Ascending aorta (tissue), 2 donors: ENCODE measurements around the gene NSRP1. TPM values are rescaled to one million over a fixed set of nuclear protein-coding genes. Genes with fewer than 3 reads are reported as not detected.

Experiments
- DNase-seq, 2 donors: peaks; one replicate each; pipeline ENCODE4 v3.0.0-alpha.2; 2019; ENCODE audit warnings: low spot score in 2 of 2
- H3K27ac ChIP-seq, 2 donors: fragments of 200-600 bp; sonication (generic); one replicate each; pipeline ENCODE4 v1.5.1; 2016 to 2017; ENCODE audit warnings: mild to moderate bottlenecking in 1 of 2
- H3K27me3 ChIP-seq: fragments of 200-600 bp; sonication (generic); one replicate; pipeline ENCODE4 v1.5.1; 2017
- H3K36me3 ChIP-seq, 2 donors: fragments of 200-600 bp; sonication (generic); one replicate each; pipeline ENCODE4 v1.5.1; 2016
- H3K4me1 ChIP-seq, 2 donors: fragments of 200-600 bp; sonication (generic); one replicate each; pipeline ENCODE4 v1.5.1; 2016 to 2017; ENCODE audit warnings: mild to moderate bottlenecking in 1 of 2
- H3K4me3 ChIP-seq, 2 donors: fragments of 200-600 bp; sonication (generic); one replicate each; pipeline ENCODE4 v1.5.1; 2016 to 2017; ENCODE audit warnings: mild to moderate bottlenecking in 1 of 2
- H3K9me3 ChIP-seq, 2 donors: fragments of 200-600 bp; sonication (generic); one replicate each; pipeline ENCODE4 v1.5.1; 2016
- intact Hi-C: fragments of 100-400 bp; cut with DNase I; formaldehyde crosslinking; loops from one replicate; pipeline ENCODE4 v1.15.1; 2023
- total RNA-seq: library from RNA; depleted of rRNA; stranded (reverse); fragments of >200 nt; gene quantifications from one replicate; pipeline ENCODE4 v1.1.0, GENCODE V29; 2016
- TF ChIP-seq, protein P1 (sequence below), 3 experiments: fragments of 200-600 bp in 2 of 3; fragments of 450-650 bp in 1 of 3; sonication (generic) in 2 of 3; IDR thresholded peaks; one replicate each; pipeline ENCODE4 v1.5.1; 2016 to 2019; ENCODE audit warnings: antibody characterized with exemption in 3 of 3, mild to moderate bottlenecking in 1 of 3, moderate library complexity in 1 of 3

The NSRP1 gene, protein sequence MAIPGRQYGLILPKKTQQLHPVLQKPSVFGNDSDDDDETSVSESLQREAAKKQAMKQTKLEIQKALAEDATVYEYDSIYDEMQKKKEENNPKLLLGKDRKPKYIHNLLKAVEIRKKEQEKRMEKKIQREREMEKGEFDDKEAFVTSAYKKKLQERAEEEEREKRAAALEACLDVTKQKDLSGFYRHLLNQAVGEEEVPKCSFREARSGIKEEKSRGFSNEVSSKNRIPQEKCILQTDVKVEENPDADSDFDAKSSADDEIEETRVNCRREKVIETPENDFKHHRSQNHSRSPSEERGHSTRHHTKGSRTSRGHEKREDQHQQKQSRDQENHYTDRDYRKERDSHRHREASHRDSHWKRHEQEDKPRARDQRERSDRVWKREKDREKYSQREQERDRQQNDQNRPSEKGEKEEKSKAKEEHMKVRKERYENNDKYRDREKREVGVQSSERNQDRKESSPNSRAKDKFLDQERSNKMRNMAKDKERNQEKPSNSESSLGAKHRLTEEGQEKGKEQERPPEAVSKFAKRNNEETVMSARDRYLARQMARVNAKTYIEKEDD
- total RNA-seq, result 5.1 TPM

DNA sequence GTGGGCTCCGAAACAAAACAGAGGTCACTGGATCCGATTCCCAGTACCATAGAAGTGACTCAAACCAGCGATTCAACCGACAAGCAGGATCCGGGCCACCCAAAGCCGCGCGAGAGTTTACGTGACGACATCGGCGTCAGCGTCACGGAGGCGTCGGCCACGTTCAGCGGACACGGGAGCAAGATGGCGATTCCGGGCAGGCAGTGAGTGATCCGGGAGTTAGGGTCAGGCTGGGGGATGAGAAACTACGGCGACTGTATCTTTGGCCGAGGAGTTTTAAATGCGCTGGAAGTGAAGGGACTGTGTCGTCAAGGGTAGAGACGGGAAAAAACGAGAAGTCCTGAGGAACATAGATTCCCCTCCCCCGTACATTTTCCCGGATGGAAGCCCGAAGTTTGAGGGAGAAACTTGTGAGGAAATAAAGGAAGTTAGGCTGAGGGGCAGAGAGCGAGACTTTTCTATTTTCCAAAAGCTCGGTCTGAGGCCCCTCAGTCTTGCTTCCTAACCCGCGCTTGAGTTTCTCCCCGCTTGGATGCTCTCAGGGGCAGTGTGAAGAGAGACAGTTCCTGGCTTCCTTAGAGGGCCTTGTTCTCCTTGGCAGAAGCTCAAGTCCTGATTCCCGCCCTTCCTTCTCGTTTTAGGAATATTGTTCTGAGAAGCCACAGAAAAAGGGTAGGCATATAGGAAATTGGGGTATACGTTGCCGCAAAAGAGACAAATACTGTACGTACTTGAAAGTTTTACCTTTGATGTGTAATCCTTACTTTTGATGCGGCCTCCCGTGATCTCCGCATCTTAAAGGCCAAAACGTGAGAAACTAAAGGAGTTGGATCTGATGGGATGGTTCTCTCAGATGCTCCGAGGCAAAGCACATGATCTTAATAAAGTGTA is at the start of gene NSRP1:
TSS of gene NSRP1 (plus strand) at position 156 of the 891 bp plus-strand sequence. CDS start at position 184, 28 bp downstream.
- TF ChIP-seq, protein P1, sequence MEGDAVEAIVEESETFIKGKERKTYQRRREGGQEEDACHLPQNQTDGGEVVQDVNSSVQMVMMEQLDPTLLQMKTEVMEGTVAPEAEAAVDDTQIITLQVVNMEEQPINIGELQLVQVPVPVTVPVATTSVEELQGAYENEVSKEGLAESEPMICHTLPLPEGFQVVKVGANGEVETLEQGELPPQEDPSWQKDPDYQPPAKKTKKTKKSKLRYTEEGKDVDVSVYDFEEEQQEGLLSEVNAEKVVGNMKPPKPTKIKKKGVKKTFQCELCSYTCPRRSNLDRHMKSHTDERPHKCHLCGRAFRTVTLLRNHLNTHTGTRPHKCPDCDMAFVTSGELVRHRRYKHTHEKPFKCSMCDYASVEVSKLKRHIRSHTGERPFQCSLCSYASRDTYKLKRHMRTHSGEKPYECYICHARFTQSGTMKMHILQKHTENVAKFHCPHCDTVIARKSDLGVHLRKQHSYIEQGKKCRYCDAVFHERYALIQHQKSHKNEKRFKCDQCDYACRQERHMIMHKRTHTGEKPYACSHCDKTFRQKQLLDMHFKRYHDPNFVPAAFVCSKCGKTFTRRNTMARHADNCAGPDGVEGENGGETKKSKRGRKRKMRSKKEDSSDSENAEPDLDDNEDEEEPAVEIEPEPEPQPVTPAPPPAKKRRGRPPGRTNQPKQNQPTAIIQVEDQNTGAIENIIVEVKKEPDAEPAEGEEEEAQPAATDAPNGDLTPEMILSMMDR (IDR thresholded peaks at IDR 0.05), result no peak
- intact Hi-C loops, result loop anchor here (5.0 to 10.0 kb wide), 4 partner anchors 175 to 485 kb away; partner anchors contain the start of genes BLMH, CPD and GOSR1
- peak; percentile 82 to 98 for DNase-seq
- H3K4me1 ChIP-seq, result peaks cover 0 to 12% of the 10 kb centered on the region in 2 donors
- H3K36me3 ChIP-seq, result peaks cover 4 to 8% of the 10 kb centered on the region in 2 donors
- H3K9me3 ChIP-seq, result no peaks in the 10 kb centered on the region
- H3K27ac ChIP-seq, result peak within 1 kb of the TSS; percentile 92 to 95
- H3K4me3 ChIP-seq, result peak within 1 kb of the TSS; percentile 65 to 71
- H3K27me3 ChIP-seq, result no peaks in the 10 kb centered on the region

DNA sequence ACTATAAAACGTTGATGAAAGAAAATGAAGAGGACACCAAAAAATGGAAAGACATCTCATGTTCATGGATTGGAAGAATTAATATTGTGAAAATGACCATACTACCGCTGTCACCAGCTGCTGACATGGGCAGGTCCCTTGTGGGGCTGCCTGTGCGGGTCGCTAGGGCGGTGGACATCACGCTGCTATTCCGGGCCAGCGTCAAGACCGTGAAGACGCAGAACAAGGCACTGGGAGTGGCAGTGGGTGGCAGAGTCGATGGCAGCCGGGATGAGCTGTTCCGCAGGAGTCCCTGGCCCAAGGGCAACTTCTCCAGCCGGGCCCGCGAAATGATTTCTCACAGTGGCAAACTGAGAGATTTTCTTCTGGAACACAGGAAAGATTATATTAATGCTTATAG is 48.2 kb upstream of the NSRP1 start:
- no peaks in the 10 kb centered on the region for H3K4me1 ChIP-seq
- TF ChIP-seq, protein P1 (IDR thresholded peaks at IDR 0.05), result no peak
- no peaks in the 10 kb centered on the region for H3K36me3 ChIP-seq
- no peak overlapping the region for H3K27ac ChIP-seq
- no peak for DNase-seq
- no peaks in the 10 kb centered on the region for H3K27me3 ChIP-seq
- H3K4me3 ChIP-seq, result no peak overlapping the region
- peaks cover 11 to 21% of the 10 kb centered on the region in 2 donors for H3K9me3 ChIP-seq
- intact Hi-C loops, result no loop called here

DNA sequence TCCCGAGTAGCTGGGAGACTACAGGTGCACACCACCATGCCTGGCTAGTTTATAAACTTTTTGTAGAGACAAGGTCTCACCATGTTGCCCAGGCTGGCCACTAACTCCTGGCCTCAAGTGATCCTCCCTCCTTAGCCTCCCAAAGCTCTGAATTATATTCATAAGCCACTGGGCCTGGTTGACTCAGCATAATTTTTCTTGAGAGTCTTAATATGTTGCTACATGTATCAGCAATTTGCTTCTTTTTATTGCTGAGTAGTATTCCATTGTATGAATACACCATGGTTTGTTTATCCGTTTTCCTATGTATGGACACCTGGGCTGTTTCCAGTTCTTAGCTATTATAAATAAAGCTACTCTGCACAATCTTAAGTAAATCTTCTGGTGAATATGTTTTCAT is 42.4 kb upstream of the NSRP1 start:
- Histone ChIP-seq H3K4me3 (no peak overlapping the region), H3K27me3 (no peaks in the 10 kb centered on the region), H3K9me3 (no peaks in the 10 kb centered on the region), H3K4me1 (no peaks in the 10 kb centered on the region), H3K27ac (no peak overlapping the region), H3K36me3 (no peaks in the 10 kb centered on the region)
- DNase-seq, result no peak
- TF ChIP-seq, protein P1 (IDR thresholded peaks at IDR 0.05), result no peak
- intact Hi-C loops, result no loop called here

DNA sequence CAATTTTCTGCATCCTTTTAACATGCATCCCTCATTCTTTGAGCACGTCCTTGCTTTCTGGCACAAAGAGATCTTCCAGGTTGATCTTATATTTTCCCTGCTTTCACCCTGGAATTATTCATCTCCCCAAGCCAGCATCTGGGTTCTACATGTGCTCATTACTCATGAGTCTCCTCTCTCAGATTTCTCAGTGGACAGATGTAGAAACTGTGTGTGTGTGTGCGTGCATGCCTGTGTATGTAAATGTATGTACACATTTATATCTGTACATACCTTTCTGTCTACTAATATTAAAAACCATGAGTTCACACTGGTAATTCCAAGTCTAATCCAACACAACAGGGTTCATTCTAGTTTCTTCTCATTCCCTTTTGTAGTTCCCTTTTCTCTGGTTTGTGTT is 41.9 kb upstream of the NSRP1 start:
- no peaks in the 10 kb centered on the region for H3K4me1 ChIP-seq
- H3K4me3 ChIP-seq, result no peak overlapping the region
- no peak for DNase-seq
- H3K27me3 ChIP-seq, result no peaks in the 10 kb centered on the region
- TF ChIP-seq, protein P1 (IDR thresholded peaks at IDR 0.05), result no peak
- intact Hi-C loops, result no loop called here
- H3K27ac ChIP-seq, result no peak overlapping the region
- no peaks in the 10 kb centered on the region for H3K9me3 ChIP-seq
- no peaks in the 10 kb centered on the region for H3K36me3 ChIP-seq

DNA sequence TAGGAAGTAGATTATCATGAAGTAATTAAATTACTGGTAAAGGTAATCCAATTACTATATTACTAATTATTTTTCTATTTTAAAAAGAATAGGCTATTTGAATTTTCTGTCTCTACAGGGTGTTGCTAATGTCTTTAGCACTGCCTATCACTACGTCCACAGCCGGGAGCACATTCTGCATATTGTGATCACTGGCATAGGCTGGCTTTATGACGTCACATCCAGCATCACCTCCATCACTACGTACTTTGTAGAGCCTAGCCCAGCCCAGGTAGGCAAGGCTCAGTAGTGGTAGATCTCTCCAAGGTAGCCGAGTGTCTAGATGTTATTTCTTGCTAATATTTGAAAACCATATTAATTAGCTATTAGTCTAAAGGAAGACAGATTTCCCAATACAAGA is 33.8 kb upstream of the NSRP1 start:
- H3K36me3 ChIP-seq, result no peaks in the 10 kb centered on the region
- H3K4me3 ChIP-seq, result no peak overlapping the region
- DNase-seq, result no peak
- no peaks in the 10 kb centered on the region for H3K27me3 ChIP-seq
- H3K4me1 ChIP-seq, result no peaks in the 10 kb centered on the region
- TF ChIP-seq, protein P1 (IDR thresholded peaks at IDR 0.05), result no peak
- H3K27ac ChIP-seq, result no peak overlapping the region
- H3K9me3 ChIP-seq, result no peaks in the 10 kb centered on the region
- intact Hi-C loops, result no loop called here
